Lung microvascular endothelial cell (primary cell): Measurements from ENCODE around the gene SLC10A6. TPM values are rescaled to one million over a fixed set of nuclear protein-coding genes. Genes with fewer than 3 reads are reported as not detected.
A peak's percentile ranks its signal among the peaks of the same experiment; 100 is the strongest.
"Not testable (repeated sequence)": the region's sequence is repeated elsewhere in the genome, so short reads cannot be mapped to it uniquely, and the experiment has no call there.

Experiments
- DNase-seq, 2 donors: peaks; one replicate each; pipeline versions ENCODE4 v3.0.0 to v3.0.0-alpha.2; 2010; ENCODE audit warnings: low read depth in 2 of 2
- total RNA-seq: library from RNA; depleted of rRNA; stranded (reverse); fragments of >200 nt; gene quantifications from 2 replicates; pipeline ENCODE4 v1.2.1, GENCODE V29; 2014

SLC10A6 gene, protein sequence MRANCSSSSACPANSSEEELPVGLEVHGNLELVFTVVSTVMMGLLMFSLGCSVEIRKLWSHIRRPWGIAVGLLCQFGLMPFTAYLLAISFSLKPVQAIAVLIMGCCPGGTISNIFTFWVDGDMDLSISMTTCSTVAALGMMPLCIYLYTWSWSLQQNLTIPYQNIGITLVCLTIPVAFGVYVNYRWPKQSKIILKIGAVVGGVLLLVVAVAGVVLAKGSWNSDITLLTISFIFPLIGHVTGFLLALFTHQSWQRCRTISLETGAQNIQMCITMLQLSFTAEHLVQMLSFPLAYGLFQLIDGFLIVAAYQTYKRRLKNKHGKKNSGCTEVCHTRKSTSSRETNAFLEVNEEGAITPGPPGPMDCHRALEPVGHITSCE
- 0.22 and 0.79 TPM in 2 replicates for total RNA-seq

- DNase-seq: peak in 1 of 2 donors; percentile 71
These were observed at the start of gene SLC10A6 for GRCh38 chr4:86848732-86849619. Gene SLC10A6, minus strand, starts transcription at chr4:86849384. Its CDS starts 269 bp downstream, at chr4:86849115.

GRCh38 chr4:86898562-86898961 is 49.4 kb upstream of the SLC10A6 start:
- peak; percentile 10 to 50 for DNase-seq

- no peak for DNase-seq
These were observed 47.4 kb upstream of the SLC10A6 start for GRCh38 chr4:86896596-86896995.

- peak; percentile 72 to 77 for DNase-seq
These were observed 46.7 kb upstream of the SLC10A6 start for GRCh38 chr4:86895692-86896488.

DNA sequence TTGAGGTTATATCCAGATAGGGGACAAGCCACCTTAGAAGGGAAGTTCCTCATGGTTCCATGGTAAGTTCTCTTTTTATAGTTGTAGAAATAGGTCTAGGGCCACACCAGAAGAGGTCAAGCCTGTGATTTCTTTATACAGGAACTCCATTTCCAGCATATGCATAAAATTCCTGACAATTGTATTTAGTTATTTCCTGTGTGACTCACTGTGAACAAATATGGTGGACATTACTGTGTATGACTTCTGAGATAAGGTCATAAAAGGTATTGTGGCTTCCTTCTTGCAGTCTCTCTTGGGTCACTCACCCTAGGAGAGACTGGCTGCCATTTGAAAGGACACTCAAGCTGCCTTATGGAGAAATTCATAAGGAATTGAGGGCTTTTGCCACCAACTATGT is 45.3 kb upstream of the SLC10A6 start:
- peak; percentile 46 to 65 for DNase-seq

DNA sequence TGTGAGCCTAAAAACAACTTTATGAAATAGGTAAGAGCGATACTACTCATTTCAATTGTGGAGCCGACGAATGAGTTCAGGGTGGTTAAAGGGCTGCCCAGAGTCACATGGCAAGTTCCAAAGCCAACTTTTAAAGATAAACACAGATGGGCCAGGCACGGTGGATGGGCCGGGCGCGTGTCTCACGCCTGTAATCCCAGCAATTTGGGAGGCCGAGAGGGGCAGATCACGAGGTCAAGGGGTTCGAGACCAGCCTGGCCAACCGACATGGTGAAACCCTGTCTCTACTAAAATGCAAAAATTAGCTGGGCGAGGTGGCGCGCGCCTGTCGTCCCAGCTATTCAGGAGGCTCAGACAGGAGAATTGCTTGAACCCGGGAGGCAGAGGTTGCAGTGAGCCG is 44.0 kb upstream of the SLC10A6 start:
- no peak for DNase-seq

GRCh38 chr4:86892636-86892960 is 43.4 kb upstream of the SLC10A6 start:
- no peak for DNase-seq

DNA sequence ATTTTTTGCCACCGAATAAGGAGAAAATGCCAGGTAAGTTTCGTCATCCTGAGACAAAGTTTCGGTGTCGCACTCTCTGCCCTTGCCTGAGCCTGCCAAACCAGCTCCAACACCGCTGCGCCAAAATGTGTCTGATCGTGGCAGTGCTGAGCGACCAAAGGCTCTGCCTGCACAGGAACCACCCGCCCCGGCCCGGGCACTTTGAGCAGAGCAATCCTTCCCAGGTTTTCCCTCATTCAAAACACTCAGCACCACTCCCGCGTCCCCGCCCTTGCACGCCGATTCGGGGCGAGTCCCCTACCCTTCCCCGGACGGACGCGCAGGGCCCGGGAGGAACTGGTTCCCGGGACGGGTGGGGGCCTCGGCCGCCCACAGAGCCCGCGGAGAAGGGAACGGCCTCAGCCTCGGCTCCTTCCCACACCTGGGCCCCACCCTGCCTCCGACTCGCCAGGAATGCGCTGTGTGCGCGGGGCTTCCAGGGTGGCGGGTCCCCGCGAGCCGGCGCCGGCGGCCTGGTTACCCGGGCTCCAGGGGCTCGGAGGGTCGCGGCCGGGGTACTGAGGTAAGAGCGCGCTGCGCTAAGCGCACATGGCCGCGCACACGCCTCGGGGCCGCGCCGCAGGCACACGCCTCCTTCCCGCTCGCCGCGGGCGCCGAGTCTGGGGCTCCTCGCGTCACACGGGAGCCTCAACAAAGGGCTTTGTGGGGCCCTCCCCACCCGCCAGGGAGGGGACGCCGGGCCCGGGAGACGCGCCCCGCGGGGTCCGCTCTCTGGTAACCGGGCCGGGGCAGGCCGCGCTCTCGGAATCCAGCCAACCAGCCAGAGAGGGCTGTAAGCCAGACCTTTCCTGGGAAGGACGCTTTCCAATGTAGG is 42.8 kb upstream of the SLC10A6 start, which contains the start of gene C4orf36:
C4orf36 (minus strand) TSS at position 661 of the 874 bp plus-strand sequence. CDS start 902 bp downstream, outside the sequence.
- peak; percentile 21 to 51 for DNase-seq

- no peak for DNase-seq
These were observed 41.6 kb upstream of the SLC10A6 start for GRCh38 chr4:86890790-86891189.

GRCh38 chr4:86879641-86880040 is 30.5 kb upstream of the SLC10A6 start:
- DNase-seq: no peak

- DNase-seq: no peak
These were observed 29.5 kb upstream of the SLC10A6 start for GRCh38 chr4:86878640-86879039.

DNA sequence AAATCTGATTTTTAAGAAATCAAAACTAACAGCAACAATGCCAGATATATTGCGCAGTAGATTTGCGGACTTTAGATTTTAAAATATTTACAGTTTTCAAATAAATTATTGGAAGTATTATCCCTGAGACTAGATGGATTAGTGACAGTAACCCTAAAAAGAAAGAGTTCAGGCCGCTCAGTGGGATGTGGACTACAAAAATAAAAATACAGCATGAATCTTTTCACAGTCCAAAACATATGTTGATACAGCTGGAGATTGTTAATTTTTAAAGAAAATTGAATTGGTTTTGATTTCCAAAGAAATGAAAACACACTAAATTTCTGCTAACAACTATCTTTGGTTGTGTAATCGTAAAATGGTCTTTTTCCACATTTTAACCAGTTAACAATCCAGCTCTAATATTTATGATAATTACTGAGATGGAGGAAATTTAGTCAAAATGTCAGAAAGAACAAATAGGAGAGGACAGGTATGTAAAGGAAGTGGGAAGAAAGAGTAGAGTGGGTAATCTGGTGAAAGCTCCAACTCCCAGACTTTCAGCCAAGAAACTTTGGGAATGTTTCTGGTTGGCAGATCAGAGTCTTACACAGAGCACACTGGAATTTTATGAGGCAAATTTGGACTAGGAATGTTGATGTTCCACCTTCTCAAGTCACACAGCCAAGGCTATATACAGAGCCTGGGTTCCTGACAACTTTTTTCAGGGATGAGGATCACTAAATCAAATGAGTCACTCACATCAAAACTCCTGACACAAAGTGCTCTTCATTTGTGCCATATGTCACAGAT is 27.9 kb upstream of the SLC10A6 start:
- no peak for DNase-seq

- not testable (repeated sequence) for DNase-seq
These were observed 26.3 kb upstream of the SLC10A6 start for GRCh38 chr4:86875436-86875835.

DNA sequence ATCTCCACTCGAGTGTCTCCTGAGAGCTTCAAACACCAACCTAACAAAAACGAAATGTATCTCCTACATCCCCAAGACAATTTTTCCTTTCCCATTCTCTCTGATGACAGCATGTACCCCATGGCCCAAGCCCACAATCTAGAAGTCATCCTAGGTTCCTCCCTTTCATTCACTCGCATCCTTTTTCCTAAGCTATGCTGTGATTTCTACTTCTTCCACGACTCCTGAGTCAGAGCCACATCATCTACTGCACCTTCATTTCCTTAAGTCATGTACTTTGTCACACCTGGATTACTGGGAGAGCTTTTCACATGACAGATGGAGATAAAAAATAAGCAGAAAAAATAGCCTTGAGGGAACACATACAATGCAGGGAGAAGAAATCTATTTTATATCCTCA is 23.0 kb upstream of the SLC10A6 start:
- no peak for DNase-seq

- no peak for DNase-seq
These were observed 21.4 kb upstream of the SLC10A6 start for GRCh38 chr4:86870442-86871069.

DNA sequence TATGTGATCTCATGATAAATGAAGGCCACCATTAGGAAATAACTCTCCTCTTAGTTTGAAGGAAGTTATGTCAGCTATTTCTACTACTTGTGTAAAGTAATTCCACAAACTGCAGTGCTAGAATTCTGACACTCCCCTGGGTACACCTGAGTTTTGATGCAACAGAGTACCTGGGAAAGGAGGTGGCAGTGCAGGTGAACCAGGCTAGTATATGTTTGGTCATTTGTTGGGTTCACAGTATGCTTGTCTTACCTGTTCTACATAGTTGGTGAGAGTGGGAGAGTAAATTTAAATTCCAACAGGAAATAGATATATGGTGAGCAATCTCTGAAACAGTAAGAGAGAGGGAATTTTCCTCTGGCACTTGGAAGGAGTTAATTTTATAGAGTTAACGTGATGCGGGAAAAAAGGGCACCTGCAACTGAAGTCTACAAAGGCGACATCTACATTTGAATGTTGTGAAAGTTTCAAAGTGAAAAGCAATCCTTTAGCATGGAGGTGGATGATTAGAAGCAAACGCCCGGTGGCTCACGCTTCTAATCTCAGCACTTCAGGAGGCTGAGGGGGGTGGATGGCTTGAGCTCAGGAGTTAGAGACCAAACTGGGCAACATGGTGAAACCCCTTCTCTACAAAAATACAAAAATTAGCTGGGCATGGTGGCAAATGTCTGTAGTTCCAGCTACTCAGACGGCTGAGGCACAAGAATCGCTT is 8.3 kb upstream of the SLC10A6 start:
- DNase-seq: no peak

DNA sequence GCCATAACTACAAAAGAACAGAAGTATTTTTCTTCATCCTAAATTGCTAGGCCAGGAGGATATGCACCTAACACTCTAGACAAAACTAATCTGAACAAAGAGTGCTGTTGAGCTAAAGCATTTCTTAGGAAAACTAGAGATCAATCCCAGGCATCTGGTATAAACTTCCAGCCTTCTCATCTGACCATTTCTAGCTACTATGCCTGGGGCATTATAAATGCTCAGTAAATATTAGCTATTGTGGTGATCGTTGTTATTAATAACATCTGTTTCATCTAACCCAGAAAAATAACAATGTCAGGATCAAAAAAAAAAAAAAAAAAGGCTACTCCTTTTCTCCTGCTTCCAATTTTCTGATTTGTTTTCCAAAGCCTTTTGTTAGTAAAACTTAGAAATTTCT is 7.7 kb upstream of the SLC10A6 start:
- DNase-seq: no peak

GRCh38 chr4:86855572-86855971 is 6.4 kb upstream of the SLC10A6 start:
- no peak for DNase-seq

DNA sequence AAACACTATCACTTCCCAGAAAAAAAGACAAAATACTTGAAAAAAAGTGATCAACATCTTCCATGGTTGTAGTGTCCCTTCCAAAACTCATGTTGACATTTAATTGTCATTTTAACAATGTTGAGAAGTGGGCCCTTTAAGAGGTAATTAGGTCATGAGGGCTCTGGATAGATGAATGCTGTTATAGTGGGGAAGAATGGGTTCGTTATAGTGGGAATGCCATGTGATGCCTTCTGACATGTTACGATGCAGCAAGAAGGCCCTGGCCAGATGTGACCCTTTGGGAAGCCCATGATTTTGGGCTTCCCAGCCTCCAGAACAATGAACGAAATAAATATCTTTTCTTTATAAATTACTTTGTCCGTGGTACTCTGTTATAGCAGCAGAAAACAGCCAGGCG is 4.0 kb upstream of the SLC10A6 start:
- DNase-seq: no peak
